Upper lobe of right lung (tissue), 1 donor: Measurements from ENCODE around the gene ITGAL. TPM values are rescaled to one million over a fixed set of nuclear protein-coding genes. Genes with fewer than 3 reads are reported as not detected.

Source experiments
- ATAC-seq: fragments of 200-7000 bp; cut with Tn5 transposase; one replicate; pipeline ENCODE4 v1.9.1; 2020; ENCODE audit warnings: mild to moderate bottlenecking, moderate library complexity
- DNase-seq: peaks from one replicate; pipeline ENCODE4 v3.0.0-alpha.2; 2020
- H3K27ac ChIP-seq: fragments of 200-600 bp; one replicate; pipeline ENCODE4 v1.8.0; 2022
- H3K27me3 ChIP-seq: fragments of 200-600 bp; one replicate; pipeline ENCODE4 v1.8.0; 2022; ENCODE audit warnings: mild to moderate bottlenecking
- H3K36me3 ChIP-seq: fragments of 200-600 bp; one replicate; pipeline ENCODE4 v1.8.0; 2022
- H3K4me1 ChIP-seq: fragments of 200-600 bp; one replicate; pipeline ENCODE4 v1.8.0; 2022
- H3K4me3 ChIP-seq: fragments of 200-600 bp; one replicate; pipeline ENCODE4 v1.8.0; 2022; ENCODE audit warnings: mild to moderate bottlenecking
- H3K9me3 ChIP-seq: fragments of 200-600 bp; one replicate; pipeline ENCODE4 v1.8.0; 2022
- intact Hi-C: fragments of 100-400 bp; cut with DNase I; formaldehyde crosslinking; loops from one replicate; pipeline ENCODE4 v1.11.0; 2022
- microRNA-seq: library from miRNA; unstranded; fragments of <30 nt; microRNA quantifications from one replicate; pipeline ENCODE4 v1.2.0, GENCODE V29; 2020; ENCODE audit warnings: borderline microRNAs expressed
- total RNA-seq: library from RNA; stranded (reverse); fragmentation: NEBNext Ultra II Directional; extraction: Animal tissue kit (Norgen Biotek cat#: 25700); gene quantifications from one replicate; pipeline ENCODE4 v1.2.1, GENCODE V29; 2021
- TF ChIP-seq, protein P1 (sequence below): fragments of 200-600 bp; IDR thresholded peaks from one replicate; pipeline ENCODE4 v1.8.0; 2022; ENCODE audit warnings: antibody characterized with exemption
- donor health status: DM: no; HTN: yes; CAD: no; lungs with severe emphysema.

The ITGAL gene
- total RNA-seq, 1 donor from 2014 or later: 62.8 TPM

DNA sequence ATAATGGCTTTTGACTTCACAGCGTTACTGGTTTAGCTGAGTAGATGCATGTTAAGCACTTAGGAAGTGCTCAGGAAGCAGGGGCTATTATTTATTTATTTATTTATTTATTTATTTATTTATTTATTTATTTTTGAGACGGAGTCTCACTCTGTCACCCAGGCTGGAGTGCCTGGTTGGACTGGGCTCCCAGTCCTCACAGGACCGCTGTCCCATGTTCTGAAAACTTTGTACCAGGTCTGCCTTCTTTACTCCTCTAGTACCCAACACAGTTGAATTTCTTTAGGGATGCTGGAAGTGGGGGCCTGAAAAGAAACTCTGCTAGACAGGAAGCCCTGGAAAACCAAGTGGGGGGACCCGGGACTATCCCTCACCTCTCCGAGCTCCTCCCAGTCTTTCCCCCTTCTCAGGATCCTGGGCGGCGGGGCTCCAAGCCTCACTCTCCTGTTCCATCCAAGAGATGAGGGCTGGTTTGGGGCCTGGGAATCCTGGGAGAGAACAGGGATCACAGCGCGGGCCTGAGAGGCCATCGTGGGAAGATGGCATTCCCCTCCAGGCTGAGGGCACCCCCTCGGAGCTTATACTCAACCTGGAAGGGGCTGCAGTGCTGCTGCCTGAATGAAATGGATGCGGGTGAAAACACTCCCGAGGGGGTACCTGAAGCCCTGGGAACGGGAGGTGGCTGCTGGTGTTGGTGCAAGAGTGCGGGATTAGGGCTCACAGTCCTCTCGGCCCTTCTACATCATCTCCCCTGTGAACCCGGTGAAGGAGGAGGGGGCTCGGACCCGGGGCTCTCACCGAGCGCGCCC, 98.3 kb downstream of the ITGAL start:
- intact Hi-C loops: no loop called here
- DNase-seq (peak; percentile 69), ATAC-seq (peak; percentile 0)
- peak overlapping the region; percentile 88 for H3K4me3 ChIP-seq
- no peaks in the 10 kb centered on the region for H3K36me3 ChIP-seq
- TF ChIP-seq, protein P1, sequence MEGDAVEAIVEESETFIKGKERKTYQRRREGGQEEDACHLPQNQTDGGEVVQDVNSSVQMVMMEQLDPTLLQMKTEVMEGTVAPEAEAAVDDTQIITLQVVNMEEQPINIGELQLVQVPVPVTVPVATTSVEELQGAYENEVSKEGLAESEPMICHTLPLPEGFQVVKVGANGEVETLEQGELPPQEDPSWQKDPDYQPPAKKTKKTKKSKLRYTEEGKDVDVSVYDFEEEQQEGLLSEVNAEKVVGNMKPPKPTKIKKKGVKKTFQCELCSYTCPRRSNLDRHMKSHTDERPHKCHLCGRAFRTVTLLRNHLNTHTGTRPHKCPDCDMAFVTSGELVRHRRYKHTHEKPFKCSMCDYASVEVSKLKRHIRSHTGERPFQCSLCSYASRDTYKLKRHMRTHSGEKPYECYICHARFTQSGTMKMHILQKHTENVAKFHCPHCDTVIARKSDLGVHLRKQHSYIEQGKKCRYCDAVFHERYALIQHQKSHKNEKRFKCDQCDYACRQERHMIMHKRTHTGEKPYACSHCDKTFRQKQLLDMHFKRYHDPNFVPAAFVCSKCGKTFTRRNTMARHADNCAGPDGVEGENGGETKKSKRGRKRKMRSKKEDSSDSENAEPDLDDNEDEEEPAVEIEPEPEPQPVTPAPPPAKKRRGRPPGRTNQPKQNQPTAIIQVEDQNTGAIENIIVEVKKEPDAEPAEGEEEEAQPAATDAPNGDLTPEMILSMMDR: no peak
- no peaks in the 10 kb centered on the region for H3K9me3 ChIP-seq
- no peaks in the 10 kb centered on the region for H3K27me3 ChIP-seq
- H3K27ac ChIP-seq: peak overlapping the region; percentile 99
- peaks cover 17% of the 10 kb centered on the region for H3K4me1 ChIP-seq

GRCh38 chr16:30571445-30572322, 99.1 kb downstream of the ITGAL start, which contains the start of gene ZNF688:
TSS of gene ZNF688 (minus strand) at chr16:30571714. CDS start at chr16:30571629, 85 bp downstream.
- Histone ChIP-seq H3K9me3 (no peaks in the 10 kb centered on the region), H3K4me3 (peak within 1 kb of the TSS; percentile 88), H3K4me1 (peaks cover 17% of the 10 kb centered on the region), H3K27me3 (no peaks in the 10 kb centered on the region), H3K27ac (peak within 1 kb of the TSS; percentile 99), H3K36me3 (no peaks in the 10 kb centered on the region)
- intact Hi-C loops: no loop called here
- ATAC-seq: peak; percentile 92
- TF ChIP-seq, protein P1: no peak
- peak; percentile 96 for DNase-seq

Small RNAs within 50 kb of the gene (microRNA-seq; reads per million reads assigned to microRNA genes)
- gene MIR4518: not detected

Other genes with a start within 250 kb of the ITGAL start
- 19.9 TPM for gene NPIPB13, start 224.3 kb upstream of the ITGAL start, total RNA-seq
- gene CD2BP2, start 117.4 kb upstream of the ITGAL start, total RNA-seq: 51.5 TPM
- gene TBC1D10B, start 102.2 kb upstream of the ITGAL start, total RNA-seq: 36.0 TPM
- gene MYL11, start 97.9 kb upstream of the ITGAL start, total RNA-seq: not detected
- gene SEPTIN1, start 90.2 kb upstream of the ITGAL start, total RNA-seq: 8.6 TPM
- gene ZNF48, start 77.3 kb upstream of the ITGAL start, total RNA-seq: 6.1 TPM
- gene ZNF771, start 65.1 kb upstream of the ITGAL start, total RNA-seq: 4.5 TPM
- 17.9 TPM for gene DCTPP1, start 42.7 kb upstream of the ITGAL start, total RNA-seq
- gene SEPHS2, start 26.9 kb upstream of the ITGAL start, total RNA-seq: 54.9 TPM
- 25.8 TPM for gene ZNF768, start 53.8 kb downstream of the ITGAL start, total RNA-seq
- 11.5 TPM for gene ZNF747, start 62.1 kb downstream of the ITGAL start, total RNA-seq
- 10.6 TPM for gene ZNF764, start 85.6 kb downstream of the ITGAL start, total RNA-seq
- 13.1 TPM for gene ZNF688, start 99.0 kb downstream of the ITGAL start, total RNA-seq
- 16.3 TPM for gene ZNF785, start 113.0 kb downstream of the ITGAL start, total RNA-seq
- 7.2 TPM for gene ZNF689, start 137.6 kb downstream of the ITGAL start, total RNA-seq
- 48.2 TPM for gene PRR14, start 178.2 kb downstream of the ITGAL start, total RNA-seq
- 65.0 TPM for gene FBRS, start 185.7 kb downstream of the ITGAL start, total RNA-seq
- gene SRCAP, start 226.4 kb downstream of the ITGAL start, total RNA-seq: 66.6 TPM